Immature natural killer cell (primary cell): Measurements from ENCODE around the gene CACNG7. TPM values are rescaled to one million over a fixed set of nuclear protein-coding genes. Genes with fewer than 3 reads are reported as not detected.

Source experiments
- DNase-seq, 3 donors: peaks; one replicate each; pipeline ENCODE4 v3.0.0; 2022; ENCODE audit warnings: mixed read lengths in 1 of 3
- H3K27ac Mint-ChIP-seq, 6 donors: one replicate each; pipeline ENCODE4 v1.8.0; 2020; ENCODE audit warnings: mixed read lengths in 6 of 6, mild to moderate bottlenecking in 5 of 6, inconsistent platforms in 4 of 6, moderate library complexity in 3 of 6
- H3K27me3 Mint-ChIP-seq, 3 donors: one replicate each; pipeline ENCODE4 v1.8.0; 2020 to 2021; ENCODE audit warnings: low read depth in 3 of 3, mild to moderate bottlenecking in 3 of 3, mixed read lengths in 3 of 3, moderate library complexity in 3 of 3, inconsistent platforms in 1 of 3
- H3K36me3 Mint-ChIP-seq, 3 donors: one replicate each; pipeline ENCODE4 v1.8.0; 2020; ENCODE audit warnings: mixed read lengths in 3 of 3, inconsistent platforms in 2 of 3, mild to moderate bottlenecking in 2 of 3
- H3K4me1 Mint-ChIP-seq, 2 donors: one replicate each; pipeline ENCODE4 v1.8.0; 2020; ENCODE audit warnings: inconsistent platforms in 2 of 2, mild to moderate bottlenecking in 2 of 2, mixed read lengths in 2 of 2, moderate library complexity in 1 of 2
- H3K4me3 Mint-ChIP-seq, 5 donors: one replicate each; pipeline ENCODE4 v1.8.0; 2020; ENCODE audit warnings: mild to moderate bottlenecking in 5 of 5, mixed read lengths in 5 of 5, inconsistent platforms in 3 of 5, moderate library complexity in 3 of 5
- H3K9me3 Mint-ChIP-seq, 6 donors: one replicate each; pipeline ENCODE4 v1.8.0; 2020; ENCODE audit warnings: mild to moderate bottlenecking in 6 of 6, mixed read lengths in 6 of 6, inconsistent platforms in 4 of 6, moderate library complexity in 3 of 6
- polyA plus RNA-seq, 3 donors: library from polyadenylated mRNA; unstranded; fragments of 300-500 nt; fragmentation: Illumina TruSeq; gene quantifications; one replicate each; pipeline ENCODE4 v1.2.3, GENCODE V29; 2021

The CACNG7 gene
- polyA plus RNA-seq, 3 donors from 2014 or later: not detected

- H3K9me3 Mint-ChIP-seq: peaks cover 0 to 2% (median 0%) of the 10 kb centered on the region in 6 donors
- H3K4me3 Mint-ChIP-seq: peak overlapping the region in 1 of 5 donors; percentile 27
- no peak overlapping the region for H3K27ac Mint-ChIP-seq
- DNase-seq: no peak
- peaks cover 0 to 4% (median 0%) of the 10 kb centered on the region in 3 donors for H3K36me3 Mint-ChIP-seq
- H3K27me3 Mint-ChIP-seq: peaks cover 25 to 47% (median 31%) of the 10 kb centered on the region in 3 donors
- no peaks in the 10 kb centered on the region for H3K4me1 Mint-ChIP-seq
These were observed 50.0 kb downstream of the CACNG7 start for GRCh38 chr19:53958823-53959757.

- H3K4me1 Mint-ChIP-seq: peaks cover 0 to 2% of the 10 kb centered on the region in 2 donors
- peaks cover 0 to 2% (median 0%) of the 10 kb centered on the region in 6 donors for H3K9me3 Mint-ChIP-seq
- no peak overlapping the region for H3K27ac Mint-ChIP-seq
- H3K27me3 Mint-ChIP-seq: peaks cover 28 to 51% (median 35%) of the 10 kb centered on the region in 3 donors
- H3K4me3 Mint-ChIP-seq: no peak overlapping the region
- H3K36me3 Mint-ChIP-seq: peaks cover 0 to 4% (median 0%) of the 10 kb centered on the region in 3 donors
- DNase-seq: no peak
These were observed 51.1 kb downstream of the CACNG7 start for GRCh38 chr19:53960187-53960586.

GRCh38 chr19:53960886-53961285 lies 51.8 kb downstream of the CACNG7 start:
- H3K36me3 Mint-ChIP-seq: peaks cover 0 to 4% (median 0%) of the 10 kb centered on the region in 3 donors
- peaks cover 28 to 48% (median 39%) of the 10 kb centered on the region in 3 donors for H3K27me3 Mint-ChIP-seq
- H3K9me3 Mint-ChIP-seq: peaks cover 0 to 2% (median 0%) of the 10 kb centered on the region in 6 donors
- H3K4me1 Mint-ChIP-seq: peaks cover 0 to 2% of the 10 kb centered on the region in 2 donors
- H3K4me3 Mint-ChIP-seq: no peak overlapping the region
- H3K27ac Mint-ChIP-seq: no peak overlapping the region
- no peak for DNase-seq

- no peak for DNase-seq
- no peak overlapping the region for H3K27ac Mint-ChIP-seq
- peaks cover 0 to 2% of the 10 kb centered on the region in 2 donors for H3K4me1 Mint-ChIP-seq
- peaks cover 0 to 2% (median 0%) of the 10 kb centered on the region in 6 donors for H3K9me3 Mint-ChIP-seq
- H3K36me3 Mint-ChIP-seq: peaks cover 0 to 4% (median 0%) of the 10 kb centered on the region in 3 donors
- H3K27me3 Mint-ChIP-seq: peaks cover 29 to 48% (median 39%) of the 10 kb centered on the region in 3 donors
- no peak overlapping the region for H3K4me3 Mint-ChIP-seq
These were observed 52.7 kb downstream of the CACNG7 start for GRCh38 chr19:53961523-53962356.

- Mint-ChIP-seq H3K9me3 (peaks cover 0 to 2% (median 0%) of the 10 kb centered on the region in 6 donors), H3K36me3 (peaks cover 0 to 4% (median 0%) of the 10 kb centered on the region in 3 donors), H3K4me1 (peaks cover 0 to 2% of the 10 kb centered on the region in 2 donors), H3K4me3 (no peak within 1 kb of the TSS), H3K27ac (no peak within 1 kb of the TSS), H3K27me3 (peaks cover 24 to 44% (median 32%) of the 10 kb centered on the region in 3 donors)
- no peak for DNase-seq
These were observed 53.9 kb downstream of the CACNG7 start, which contains the start of gene CACNG8 for GRCh38 chr19:53962887-53963431. Gene CACNG8 (plus strand): TSS chr19:53962937.

GRCh38 chr19:53965091-53965490 lies 56.0 kb downstream of the CACNG7 start:
- H3K36me3 Mint-ChIP-seq: no peaks in the 10 kb centered on the region
- H3K9me3 Mint-ChIP-seq: no peaks in the 10 kb centered on the region
- DNase-seq: no peak
- peaks cover 16 to 31% (median 27%) of the 10 kb centered on the region in 3 donors for H3K27me3 Mint-ChIP-seq
- no peak overlapping the region for H3K4me3 Mint-ChIP-seq
- peaks cover 0 to 2% of the 10 kb centered on the region in 2 donors for H3K4me1 Mint-ChIP-seq
- H3K27ac Mint-ChIP-seq: no peak overlapping the region

- no peak for DNase-seq
- Mint-ChIP-seq H3K27me3 (peaks cover 4 to 17% (median 15%) of the 10 kb centered on the region in 3 donors), H3K4me1 (peaks cover 0 to 2% of the 10 kb centered on the region in 2 donors), H3K27ac (no peak overlapping the region), H3K36me3 (no peaks in the 10 kb centered on the region), H3K9me3 (peaks cover 0 to 2% (median 0%) of the 10 kb centered on the region in 6 donors), H3K4me3 (no peak overlapping the region)
These were observed 57.9 kb downstream of the CACNG7 start for GRCh38 chr19:53966931-53967330.

GRCh38 chr19:53969366-53969765 lies 60.3 kb downstream of the CACNG7 start:
- no peak for DNase-seq
- H3K36me3 Mint-ChIP-seq: no peaks in the 10 kb centered on the region
- no peak overlapping the region for H3K27ac Mint-ChIP-seq
- H3K9me3 Mint-ChIP-seq: peaks cover 0 to 2% (median 0%) of the 10 kb centered on the region in 6 donors
- H3K4me1 Mint-ChIP-seq: peaks cover 0 to 2% of the 10 kb centered on the region in 2 donors
- H3K27me3 Mint-ChIP-seq: peaks cover 1 to 13% (median 11%) of the 10 kb centered on the region in 3 donors
- no peak overlapping the region for H3K4me3 Mint-ChIP-seq

GRCh38 chr19:53971673-53972072 lies 62.6 kb downstream of the CACNG7 start:
- Mint-ChIP-seq H3K4me1 (no peaks in the 10 kb centered on the region), H3K9me3 (peaks cover 0 to 2% (median 0%) of the 10 kb centered on the region in 6 donors), H3K4me3 (no peak overlapping the region), H3K36me3 (no peaks in the 10 kb centered on the region), H3K27ac (no peak overlapping the region), H3K27me3 (peaks cover 0 to 16% (median 2%) of the 10 kb centered on the region in 3 donors)
- no peak for DNase-seq

GRCh38 chr19:53977429-53977990 lies 68.4 kb downstream of the CACNG7 start:
- peaks cover 7 to 8% (median 7%) of the 10 kb centered on the region in 3 donors for H3K36me3 Mint-ChIP-seq
- H3K27me3 Mint-ChIP-seq: peaks cover 11 to 36% (median 22%) of the 10 kb centered on the region in 3 donors
- peaks cover 0 to 22% (median 4%) of the 10 kb centered on the region in 6 donors for H3K9me3 Mint-ChIP-seq
- H3K4me3 Mint-ChIP-seq: peak overlapping the region; percentile 76 to 91 (median 83)
- H3K4me1 Mint-ChIP-seq: peaks cover 32 to 34% of the 10 kb centered on the region in 2 donors
- peak; percentile 50 to 62 (median 58) for DNase-seq
- peak overlapping the region in 2 of 6 donors; percentile 63 to 69 for H3K27ac Mint-ChIP-seq

GRCh38 chr19:53977991-53978731 lies 69.1 kb downstream of the CACNG7 start:
- H3K9me3 Mint-ChIP-seq: peaks cover 0 to 22% (median 4%) of the 10 kb centered on the region in 6 donors
- H3K4me1 Mint-ChIP-seq: peaks cover 32 to 34% of the 10 kb centered on the region in 2 donors
- peak overlapping the region in 1 of 6 donors; percentile 69 for H3K27ac Mint-ChIP-seq
- H3K36me3 Mint-ChIP-seq: peaks cover 7 to 8% (median 7%) of the 10 kb centered on the region in 3 donors
- H3K27me3 Mint-ChIP-seq: peaks cover 11 to 32% (median 22%) of the 10 kb centered on the region in 3 donors
- H3K4me3 Mint-ChIP-seq: peak overlapping the region; percentile 76 to 91 (median 83)
- DNase-seq: peak; percentile 24 to 36 (median 26)
